GM21528 (cell line): ENCODE results near the gene PDE11A.
"Not testable (repeated sequence)": the region's sequence is repeated elsewhere in the genome, so short reads cannot be mapped to it uniquely, and the experiment has no call there.

Source experiments
- ATAC-seq: cut with Tn5 transposase; IDR thresholded peaks from one replicate; pipeline ENCODE4 v1.9.1; 2021; ENCODE audit warnings: mild to moderate bottlenecking, moderate library complexity; ENCODE audit not compliant: unreplicated experiment, low FRiP score

The PDE11A gene

GRCh38 chr2:178075006-178075326 lies 2.4 kb upstream of the PDE11A start:
- no peak for ATAC-seq

GRCh38 chr2:178074123-178075005 lies 1.8 kb upstream of the PDE11A start:
- ATAC-seq = no peak

GRCh38 chr2:178072000-178072382 lies 586 bp downstream of the PDE11A start:
- no peak for ATAC-seq

GRCh38 chr2:178070824-178071223 lies 1.8 kb downstream of the PDE11A start:
- no peak for ATAC-seq

- ATAC-seq = no peak
These were observed 3.0 kb downstream of the PDE11A start for GRCh38 chr2:178069551-178069950.

- ATAC-seq = no peak
These were observed 3.6 kb downstream of the PDE11A start for GRCh38 chr2:178068823-178069454.

- no peak for ATAC-seq
These were observed 5.5 kb downstream of the PDE11A start for GRCh38 chr2:178066890-178067669.

DNA sequence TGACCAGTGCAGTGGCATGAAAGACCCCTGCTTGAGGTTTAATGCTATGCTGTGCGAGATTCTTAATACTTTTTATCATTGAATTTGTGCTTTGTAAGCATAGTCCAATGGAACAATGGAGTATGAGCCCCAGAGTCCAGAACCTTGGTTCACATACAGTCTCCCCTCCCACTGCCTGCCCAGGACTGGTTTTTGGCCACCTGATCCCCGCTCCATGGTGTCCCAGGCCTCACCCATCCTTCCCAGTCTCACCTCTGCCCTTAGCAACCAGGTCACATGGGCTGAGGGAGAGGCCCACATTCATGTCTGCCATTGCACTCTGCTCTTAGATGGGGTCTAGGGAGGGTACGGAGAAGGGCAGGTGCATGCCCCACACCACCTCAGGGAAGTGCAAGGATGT lies 6.3 kb downstream of the PDE11A start:
- ATAC-seq = no peak

GRCh38 chr2:178059681-178060080 lies 12.9 kb downstream of the PDE11A start:
- no peak for ATAC-seq

GRCh38 chr2:178059111-178059510 lies 13.5 kb downstream of the PDE11A start:
- ATAC-seq = no peak

GRCh38 chr2:178057179-178057680 lies 15.3 kb downstream of the PDE11A start:
- no peak for ATAC-seq

- ATAC-seq = no peak
These were observed 16.2 kb downstream of the PDE11A start for GRCh38 chr2:178056345-178056744.

DNA sequence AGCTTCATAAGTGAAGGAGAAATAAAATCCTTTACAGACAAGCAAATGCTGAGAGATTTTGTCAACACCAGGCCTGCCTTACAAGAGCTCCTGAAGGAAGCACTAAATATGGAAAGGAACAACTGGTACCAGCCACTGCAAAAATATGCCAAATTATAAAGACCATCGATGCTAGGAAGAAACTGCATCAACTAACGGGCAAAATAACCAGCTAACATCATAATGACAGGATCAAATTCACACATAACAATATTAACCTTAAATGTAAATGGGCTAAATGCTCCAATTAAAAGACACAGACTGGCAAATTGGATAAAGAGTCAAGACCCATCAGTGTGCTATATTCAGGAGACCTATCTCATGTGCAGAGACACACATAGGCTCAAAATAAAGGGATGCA lies 21.3 kb downstream of the PDE11A start:
- not testable (repeated sequence) for ATAC-seq

- ATAC-seq = no peak
These were observed 25.2 kb downstream of the PDE11A start for GRCh38 chr2:178047391-178047790.

DNA sequence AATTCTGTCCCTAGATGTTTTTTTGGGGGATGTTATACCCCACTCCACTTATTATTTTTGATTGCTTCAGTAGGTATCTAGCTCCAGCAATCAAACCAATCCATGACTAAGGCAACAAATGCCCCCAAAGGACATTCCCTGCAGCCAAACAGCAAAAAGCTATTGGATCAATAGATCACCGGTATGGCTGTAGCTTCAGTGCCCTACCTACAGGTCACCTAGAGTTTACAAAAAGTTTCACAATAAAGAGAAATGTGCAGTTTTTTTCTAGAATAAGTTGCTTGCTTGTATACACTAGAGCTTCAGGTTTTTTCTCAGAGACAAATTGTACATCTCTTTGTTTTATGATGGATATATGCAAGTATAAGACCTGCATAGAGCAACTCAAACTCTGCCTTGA lies 27.7 kb downstream of the PDE11A start:
- no peak for ATAC-seq

DNA sequence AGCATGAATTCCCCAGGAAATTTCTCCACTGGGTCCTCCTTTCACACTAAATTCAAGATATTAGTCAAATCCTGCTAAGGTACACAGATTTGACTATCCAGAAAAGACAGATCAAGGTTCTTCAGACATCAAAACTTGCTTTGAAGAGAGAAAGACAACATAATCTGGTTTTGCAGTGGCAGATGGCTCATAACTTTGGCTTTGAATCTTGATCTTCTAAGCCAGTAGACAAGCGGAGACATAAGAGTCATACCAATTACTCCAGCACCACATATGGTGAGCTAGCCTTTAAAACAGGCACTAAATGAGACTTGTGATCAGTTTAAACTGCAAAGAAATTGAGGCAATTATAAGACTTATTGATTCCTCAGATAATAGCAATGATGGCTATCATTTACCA lies 29.3 kb downstream of the PDE11A start:
- no peak for ATAC-seq

- ATAC-seq = not testable (repeated sequence)
These were observed 39.0 kb downstream of the PDE11A start for GRCh38 chr2:178033583-178033982.

DNA sequence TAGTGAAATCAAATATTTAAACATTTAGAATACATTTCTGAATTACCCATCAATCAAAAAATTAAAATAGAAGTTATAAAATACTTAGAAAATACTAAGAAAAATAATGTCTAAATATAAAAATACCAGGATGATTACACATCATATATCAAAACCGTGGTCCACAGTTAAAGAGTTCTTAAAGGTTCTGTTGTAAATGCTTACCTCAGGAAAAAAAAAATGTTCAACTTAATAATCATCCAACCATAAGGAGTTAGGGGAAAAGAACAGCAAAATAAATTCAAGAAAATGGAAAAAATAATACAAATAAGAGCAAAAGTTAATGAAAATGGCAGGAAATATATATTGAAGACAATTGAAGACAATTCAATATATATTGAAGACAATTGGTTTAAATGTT lies 43.2 kb downstream of the PDE11A start:
- ATAC-seq = no peak

DNA sequence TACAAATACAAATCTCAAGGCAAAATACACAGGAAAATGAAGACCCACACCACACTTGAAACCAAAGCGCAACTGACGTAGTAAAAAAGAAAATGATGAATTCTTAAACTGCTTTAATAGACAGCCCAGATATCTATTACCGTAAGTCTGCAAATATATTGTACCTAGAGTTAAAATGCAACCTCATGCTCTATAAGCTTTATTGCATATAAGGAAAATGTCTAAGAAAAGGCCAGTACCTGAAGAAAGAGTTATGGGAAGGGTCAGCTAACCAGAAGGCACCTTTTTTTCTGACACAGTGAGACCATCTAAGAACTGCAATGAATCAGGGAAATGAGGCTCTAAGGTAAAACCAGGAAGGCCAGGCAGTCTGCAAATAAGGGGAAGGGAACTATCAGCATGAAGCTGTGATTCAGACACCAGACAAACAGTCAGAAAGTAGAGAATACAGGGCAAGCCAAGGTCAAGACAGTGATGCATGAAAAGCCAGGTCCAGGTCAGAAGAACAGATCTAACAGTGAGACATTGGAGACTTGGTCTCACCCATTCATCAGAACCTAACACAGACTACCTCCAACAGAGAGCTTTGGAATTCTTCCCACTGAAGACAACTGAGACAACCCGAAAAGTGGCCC lies 46.9 kb downstream of the PDE11A start:
- ATAC-seq = no peak

DNA sequence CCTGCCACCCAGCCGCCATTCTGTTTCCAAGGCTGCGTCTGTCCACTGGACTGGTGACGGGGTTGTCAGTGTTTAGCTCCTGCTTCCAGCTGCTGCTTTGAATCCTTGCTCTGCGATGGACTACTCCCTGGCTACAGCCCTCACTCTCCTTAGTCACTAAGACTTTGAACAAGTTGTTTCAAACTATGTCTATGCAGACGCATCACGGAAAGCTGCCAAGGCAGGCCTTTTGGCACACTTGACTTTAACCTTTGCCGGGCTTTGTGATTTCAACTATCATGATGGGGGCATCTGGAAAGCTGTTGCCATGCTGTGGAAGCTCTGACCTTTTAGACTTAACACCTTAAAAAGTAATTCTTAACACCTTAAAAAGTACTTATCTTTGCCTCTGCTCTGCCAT lies 54.4 kb downstream of the PDE11A start:
- no peak for ATAC-seq

- no peak for ATAC-seq
These were observed 56.0 kb downstream of the PDE11A start for GRCh38 chr2:178016612-178017011.
